Measurements from ENCODE around the gene NID1.

GRCh38 chr1:236009857-236010256, 55.0 kb downstream of the NID1 start:
- TF ChIP-seq CTCF (IDR thresholded peaks at IDR 0.05; ENCODE audit: insufficient read depth, low read length): no peak
- no peak for TF ChIP-seq POLR2AphosphoS5 (IDR thresholded peaks at IDR 0.05; ENCODE audit: low read depth)
- TF ChIP-seq SPI1 (IDR thresholded peaks at IDR 0.05; ENCODE audit: borderline replicate concordance, low read depth): no peak

Data from HL-60 (cell line).